ENCODE results near the gene SLC44A1. TPM values are rescaled to one million over a fixed set of nuclear protein-coding genes. Genes with fewer than 3 reads are reported as not detected.
A peak's percentile ranks its signal among the peaks of the same experiment; 100 is the strongest.

The SLC44A1 gene
- total RNA-seq, 4 donors from 2014 or later: 45.3 to 74.9 (median 67.7) TPM

DNA sequence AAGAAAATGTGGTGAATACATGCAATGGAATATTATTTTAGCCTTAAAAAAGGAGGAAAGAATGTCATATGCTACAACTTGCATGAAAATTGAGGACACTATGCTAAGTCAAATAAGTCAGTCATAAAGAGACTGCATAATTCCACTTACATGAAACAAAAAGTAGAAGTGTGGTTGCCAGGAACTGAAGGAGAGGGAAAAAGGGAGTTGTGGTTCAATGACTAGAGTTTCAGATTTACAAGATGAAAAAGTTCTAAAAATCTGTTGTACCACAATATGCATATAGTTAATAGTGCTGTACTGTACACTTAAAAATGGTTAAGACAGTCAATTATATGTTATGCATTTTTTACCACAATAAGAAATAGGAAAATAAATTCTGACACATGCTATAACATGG, 95.4 kb downstream of the SLC44A1 start:
- H3K27ac ChIP-seq: no peak overlapping the region
- H3K9me3 ChIP-seq: no peaks in the 10 kb centered on the region
- H3K4me1 ChIP-seq: peaks cover 0 to 17% (median 0%) of the 10 kb centered on the region in 4 donors
- no peak overlapping the region for H3K4me3 ChIP-seq
- H3K27me3 ChIP-seq: no peaks in the 10 kb centered on the region
- TF ChIP-seq, protein P1, sequence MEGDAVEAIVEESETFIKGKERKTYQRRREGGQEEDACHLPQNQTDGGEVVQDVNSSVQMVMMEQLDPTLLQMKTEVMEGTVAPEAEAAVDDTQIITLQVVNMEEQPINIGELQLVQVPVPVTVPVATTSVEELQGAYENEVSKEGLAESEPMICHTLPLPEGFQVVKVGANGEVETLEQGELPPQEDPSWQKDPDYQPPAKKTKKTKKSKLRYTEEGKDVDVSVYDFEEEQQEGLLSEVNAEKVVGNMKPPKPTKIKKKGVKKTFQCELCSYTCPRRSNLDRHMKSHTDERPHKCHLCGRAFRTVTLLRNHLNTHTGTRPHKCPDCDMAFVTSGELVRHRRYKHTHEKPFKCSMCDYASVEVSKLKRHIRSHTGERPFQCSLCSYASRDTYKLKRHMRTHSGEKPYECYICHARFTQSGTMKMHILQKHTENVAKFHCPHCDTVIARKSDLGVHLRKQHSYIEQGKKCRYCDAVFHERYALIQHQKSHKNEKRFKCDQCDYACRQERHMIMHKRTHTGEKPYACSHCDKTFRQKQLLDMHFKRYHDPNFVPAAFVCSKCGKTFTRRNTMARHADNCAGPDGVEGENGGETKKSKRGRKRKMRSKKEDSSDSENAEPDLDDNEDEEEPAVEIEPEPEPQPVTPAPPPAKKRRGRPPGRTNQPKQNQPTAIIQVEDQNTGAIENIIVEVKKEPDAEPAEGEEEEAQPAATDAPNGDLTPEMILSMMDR (IDR thresholded peaks at IDR 0.05): no peak
- no peak for DNase-seq (ENCODE audit: low spot score in 2 of 2)
- H3K36me3 ChIP-seq: peaks cover 0 to 26% (median 0%) of the 10 kb centered on the region in 3 donors

DNA sequence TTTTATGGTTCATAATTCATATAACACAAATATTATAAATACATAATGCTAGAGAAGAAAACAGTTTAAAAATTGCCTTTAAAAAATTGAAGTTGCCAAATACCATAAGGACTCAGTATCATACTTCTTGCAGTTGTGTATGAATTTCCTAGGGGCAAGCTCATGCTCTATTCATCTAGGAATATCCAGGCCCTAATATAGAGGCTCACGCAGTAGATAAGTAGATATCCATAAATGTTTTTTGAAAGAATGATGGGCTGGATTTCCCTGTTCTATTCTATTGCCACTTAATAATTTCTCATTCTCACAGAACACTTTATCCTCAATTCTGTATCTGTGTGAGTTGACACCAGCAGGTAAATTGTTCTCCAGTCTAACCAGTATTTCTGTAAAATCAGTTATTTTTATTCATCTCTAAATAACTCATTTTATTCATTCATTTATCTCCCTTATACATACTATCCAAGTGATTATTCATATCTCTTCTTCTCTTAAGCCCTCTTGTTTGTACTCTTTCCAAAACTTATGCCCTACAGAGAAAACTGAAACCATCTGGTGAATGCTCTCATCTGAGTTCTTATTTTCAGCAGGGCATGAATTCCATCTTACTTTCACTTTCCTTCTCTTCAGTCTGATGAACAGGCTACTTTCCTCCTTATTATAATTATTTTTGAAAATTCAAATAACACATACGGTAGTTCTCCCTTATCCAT, 97.1 kb downstream of the SLC44A1 start:
- WGBS, 2 donors: 59 to 71% methylated on average over 2 of the region's 2 CpGs

DNA sequence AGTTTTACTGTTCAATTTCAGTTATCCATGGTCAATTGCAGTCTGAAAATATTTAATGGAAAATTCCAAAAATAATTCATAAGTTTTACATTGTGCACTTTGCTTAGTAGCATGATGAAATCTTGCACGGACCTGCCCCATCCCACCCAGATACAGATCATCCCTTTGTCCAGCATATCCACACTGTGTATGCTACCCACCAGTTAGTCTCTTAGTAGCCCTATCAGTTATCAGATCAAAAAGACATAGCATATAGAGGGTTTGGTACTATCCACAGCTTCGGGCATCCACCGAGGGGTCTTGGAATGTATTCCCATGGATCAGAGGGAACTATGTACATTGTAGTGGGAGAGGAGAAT, 97.7 kb downstream of the SLC44A1 start:
- Histone ChIP-seq H3K9me3 (no peaks in the 10 kb centered on the region), H3K27me3 (no peaks in the 10 kb centered on the region), H3K4me3 (peak overlapping the region in 2 of 4 donors; percentile 16 to 30), H3K27ac (peak overlapping the region in 2 of 4 donors; percentile 48 to 61), H3K36me3 (peaks cover 0 to 15% (median 0%) of the 10 kb centered on the region in 3 donors), H3K4me1 (peaks cover 0 to 17% (median 2%) of the 10 kb centered on the region in 4 donors)
- 81 to 83% methylated on average over 3 of the region's 3 CpGs for WGBS, 2 donors
- DNase-seq (ENCODE audit: low spot score in 2 of 2): no peak
- TF ChIP-seq EP300 (IDR thresholded peaks at IDR 0.05) (no peak), POLR2A (IDR thresholded peaks at IDR 0.05) (no peak)
- TF ChIP-seq, protein P1 (IDR thresholded peaks at IDR 0.05): no peak

More for the DNA sequence above, 97.1 kb downstream of the SLC44A1 start:
- no peak for DNase-seq (ENCODE audit: low spot score in 2 of 2)
- TF ChIP-seq EP300 (IDR thresholded peaks at IDR 0.05): no peak
- no peak for TF ChIP-seq POLR2A (IDR thresholded peaks at IDR 0.05)
- TF ChIP-seq, protein P1 (IDR thresholded peaks at IDR 0.05): no peak
- Histone ChIP-seq H3K27ac (peak overlapping the region in 2 of 4 donors; percentile 48 to 61), H3K36me3 (peaks cover 0 to 20% (median 0%) of the 10 kb centered on the region in 3 donors), H3K4me1 (peaks cover 0 to 17% (median 2%) of the 10 kb centered on the region in 4 donors), H3K27me3 (no peaks in the 10 kb centered on the region), H3K9me3 (no peaks in the 10 kb centered on the region), H3K4me3 (peak overlapping the region in 2 of 4 donors; percentile 16 to 30)

DNA sequence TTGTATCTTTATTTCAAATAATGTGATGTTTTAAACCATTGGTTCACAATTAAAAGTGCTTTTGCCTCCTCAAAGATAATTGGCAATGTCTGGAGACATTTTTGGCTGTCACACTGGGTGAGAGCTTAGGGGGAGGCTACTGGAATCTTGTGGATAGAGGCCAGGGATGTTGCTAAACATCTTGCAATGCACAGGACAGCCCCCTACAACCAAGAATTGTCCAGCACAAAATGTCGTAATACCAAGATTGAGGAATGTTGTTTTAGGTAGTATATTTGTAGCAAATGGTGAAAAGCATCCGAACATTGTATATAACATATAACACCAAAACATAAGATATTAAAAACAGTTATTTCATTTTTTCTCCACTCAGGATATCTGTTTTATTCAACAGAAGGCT, 99.8 kb downstream of the SLC44A1 start:
- H3K9me3 ChIP-seq: no peaks in the 10 kb centered on the region
- no peaks in the 10 kb centered on the region for H3K27me3 ChIP-seq
- no peak overlapping the region for H3K27ac ChIP-seq
- H3K36me3 ChIP-seq: peaks cover 0 to 4% (median 0%) of the 10 kb centered on the region in 3 donors
- 96 to 99% methylated on average over 2 of the region's 2 CpGs for WGBS, 2 donors
- TF ChIP-seq, protein P1 (IDR thresholded peaks at IDR 0.05): no peak
- no peak for TF ChIP-seq EP300 (IDR thresholded peaks at IDR 0.05)
- no peak for TF ChIP-seq POLR2A (IDR thresholded peaks at IDR 0.05)
- DNase-seq (ENCODE audit: low spot score in 2 of 2): no peak
- H3K4me1 ChIP-seq: peaks cover 0 to 17% (median 2%) of the 10 kb centered on the region in 4 donors
- no peak overlapping the region for H3K4me3 ChIP-seq

DNA sequence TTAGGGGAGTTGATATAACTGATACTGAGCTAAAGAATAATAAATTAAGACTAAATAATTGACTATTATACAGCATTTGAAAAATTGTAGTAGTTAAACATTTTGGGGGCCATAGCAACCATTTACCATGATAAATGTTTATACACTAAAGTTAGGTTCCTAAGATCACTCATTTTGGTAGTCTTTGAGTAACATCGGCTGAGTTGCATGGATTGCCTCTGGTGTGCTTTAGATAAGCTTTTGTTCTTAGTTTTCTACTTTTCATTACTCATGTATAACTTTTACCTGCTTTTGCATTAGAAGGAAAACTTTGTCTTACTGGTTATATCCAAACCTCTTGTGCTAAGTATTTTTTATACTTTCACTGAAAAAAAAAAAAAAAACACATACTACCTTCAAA, 101.2 kb downstream of the SLC44A1 start:
- Histone ChIP-seq H3K4me1 (peaks cover 0 to 13% (median 2%) of the 10 kb centered on the region in 4 donors), H3K4me3 (no peak overlapping the region), H3K27me3 (no peaks in the 10 kb centered on the region), H3K9me3 (no peaks in the 10 kb centered on the region), H3K36me3 (peaks cover 0 to 4% (median 0%) of the 10 kb centered on the region in 3 donors), H3K27ac (no peak overlapping the region)
- TF ChIP-seq, protein P1 (IDR thresholded peaks at IDR 0.05): no peak
- TF ChIP-seq EP300 (IDR thresholded peaks at IDR 0.05): no peak
- no peak for TF ChIP-seq POLR2A (IDR thresholded peaks at IDR 0.05)
- DNase-seq (ENCODE audit: low spot score in 2 of 2): no peak
- 94 to 98% methylated on average over 1 of the region's 1 CpG for WGBS, 2 donors

Data from tibial nerve (tissue), 4 donors.